Measurements from ENCODE around the gene NOTCH2. TPM values are rescaled to one million over a fixed set of nuclear protein-coding genes. Genes with fewer than 3 reads are reported as not detected.
"Not testable (repeated sequence)": the region's sequence is repeated elsewhere in the genome, so short reads cannot be mapped to it uniquely, and the experiment has no call there.

Gene NOTCH2
- total and polyA plus RNA-seq, 7 donors, result 2.8 to 88.9 (median 45.9) TPM

GRCh38 chr1:119981496-119981895 lies 88.0 kb downstream of the NOTCH2 start:
- no peak for DNase-seq
- peak overlapping the region in 1 of 4 donors; percentile 50 for H3K27ac ChIP-seq
- WGBS, 2 donors, result 91 to 92% methylated on average over 5 of the region's 5 CpGs
- peaks cover 0 to 31% (median 14%) of the 10 kb centered on the region in 4 donors for H3K4me1 ChIP-seq
- TF ChIP-seq POLR2AphosphoS5 (IDR thresholded peaks at IDR 0.05), result no peak
- TF ChIP-seq POLR2A (IDR thresholded peaks at IDR 0.05), result no peak
- TF ChIP-seq EP300 (IDR thresholded peaks at IDR 0.05), result no peak
- no peak for TF ChIP-seq CTCF (IDR thresholded peaks at IDR 0.05)
- H3K36me3 ChIP-seq, result peaks cover 0 to 18% (median 0%) of the 10 kb centered on the region in 4 donors
- no peaks in the 10 kb centered on the region for H3K9me3 ChIP-seq
- no peak overlapping the region for H3K4me3 ChIP-seq
- intact Hi-C loops (cut with DNase I), result no loop called here
- H3K27me3 ChIP-seq, result no peaks in the 10 kb centered on the region

GRCh38 chr1:119978018-119978505 lies 91.4 kb downstream of the NOTCH2 start:
- 93 to 95% methylated on average over 4 of the region's 4 CpGs for WGBS, 2 donors
- H3K36me3 ChIP-seq, result no peaks in the 10 kb centered on the region
- intact Hi-C loops (cut with DNase I), result no loop called here
- H3K4me3 ChIP-seq, result no peak overlapping the region
- no peak for DNase-seq
- no peaks in the 10 kb centered on the region for H3K27me3 ChIP-seq
- peaks cover 0 to 23% (median 14%) of the 10 kb centered on the region in 4 donors for H3K4me1 ChIP-seq
- H3K27ac ChIP-seq, result no peak overlapping the region
- no peaks in the 10 kb centered on the region for H3K9me3 ChIP-seq
- no peak for TF ChIP-seq POLR2A (IDR thresholded peaks at IDR 0.05)
- TF ChIP-seq POLR2AphosphoS5 (IDR thresholded peaks at IDR 0.05), result no peak
- no peak for TF ChIP-seq CTCF (IDR thresholded peaks at IDR 0.05)
- TF ChIP-seq EP300 (IDR thresholded peaks at IDR 0.05), result no peak

- intact Hi-C loops (cut with DNase I), result not testable (repeated sequence)
Measured at GRCh38 chr1:119977113-119977736, 92.2 kb downstream of the NOTCH2 start.

GRCh38 chr1:119975582-119976254 lies 93.7 kb downstream of the NOTCH2 start:
- WGBS, 2 donors, result 67 to 84% methylated on average over 5 of the region's 5 CpGs
- intact Hi-C loops (cut with DNase I); H3K27ac ChIP-seq; H3K9me3 ChIP-seq; H3K4me3 ChIP-seq; H3K4me1 ChIP-seq; DNase-seq; H3K27me3 ChIP-seq: not testable (repeated sequence)
- peaks cover 0 to 12% (median 3%) of the 10 kb centered on the region in 4 donors for H3K36me3 ChIP-seq

More at GRCh38 chr1:119977113-119977736, 92.2 kb downstream of the NOTCH2 start:
- peaks cover 0 to 16% (median 8%) of the 10 kb centered on the region in 4 donors for H3K4me1 ChIP-seq
- WGBS, 2 donors, result 93 to 94% methylated on average over 8 of the region's 8 CpGs
- not testable (repeated sequence) for H3K27ac ChIP-seq, H3K4me3 ChIP-seq, DNase-seq, H3K36me3 ChIP-seq, H3K27me3 ChIP-seq, H3K9me3 ChIP-seq

- Histone ChIP-seq H3K27me3 (no peaks in the 10 kb centered on the region), H3K9me3 (no peaks in the 10 kb centered on the region), H3K27ac (peak overlapping the region in 1 of 4 donors; percentile 9), H3K4me3 (no peak overlapping the region), H3K4me1 (peaks cover 0 to 6% (median 0%) of the 10 kb centered on the region in 4 donors), H3K36me3 (peaks cover 0 to 17% (median 3%) of the 10 kb centered on the region in 4 donors)
- no peak for TF ChIP-seq EP300 (IDR thresholded peaks at IDR 0.05)
- no peak for TF ChIP-seq POLR2AphosphoS5 (IDR thresholded peaks at IDR 0.05)
- TF ChIP-seq POLR2A (IDR thresholded peaks at IDR 0.05), result no peak
- TF ChIP-seq CTCF (IDR thresholded peaks at IDR 0.05), result no peak
- WGBS, 2 donors, result 92 to 95% methylated on average over 2 of the region's 2 CpGs
- no peak for DNase-seq
- intact Hi-C loops (cut with DNase I), result no loop called here
Measured at GRCh38 chr1:119975006-119975405, 94.5 kb downstream of the NOTCH2 start.
